Naive thymus-derived CD4-positive, alpha-beta T cell (primary cell): Measurements from ENCODE around the gene SHTN1. TPM values are rescaled to one million over a fixed set of nuclear protein-coding genes. Genes with fewer than 3 reads are reported as not detected.

Source experiments
- ATAC-seq: fragments of 150-1000 bp; cut with Tn5 transposase; 2 replicates; pipeline ENCODE4 v1.10.0; 2021; ENCODE audit warnings: mild to moderate bottlenecking, moderate library complexity
- CTCF ChIA-PET: fragments of 350-600 bp; sonication (Branson Sonifier 250); formaldehyde crosslinking; loops from one replicate; lab custom pipeline; 2021; ENCODE audit warnings: antibody characterized with exemption; lab: Charles Lee
- POLR2A ChIA-PET: fragments of 350-600 bp; sonication (Branson Sonifier 250); formaldehyde crosslinking; loops from one replicate; lab custom pipeline; 2021; ENCODE audit warnings: antibody characterized with exemption, inconsistent platforms; lab: Charles Lee
- DNase-seq, 9 donors: peaks; one replicate each; pipeline versions ENCODE4 v3.0.0 to v3.0.0-alpha.2; 2020 to 2022; ENCODE audit warnings: mixed read lengths in 1 of 9
- H3K27ac ChIP-seq: one replicate; pipeline ENCODE4 v1.7.0; 2013; ENCODE audit warnings: mild to moderate bottlenecking, low read depth, low read length, moderate library complexity
- H3K27me3 ChIP-seq, 2 donors: one replicate each; pipeline ENCODE4 v1.7.0; 2013; ENCODE audit warnings: low read length in 2 of 2, mild to moderate bottlenecking in 2 of 2, moderate library complexity in 2 of 2; ENCODE audit not compliant: control insufficient read depth in 2 of 2, insufficient read depth in 2 of 2
- H3K36me3 ChIP-seq, 3 experiments: 1 replicate in 2 of 3; 2 replicates in 1 of 3; pipeline ENCODE4 v1.7.0; 2013; ENCODE audit warnings: low read length in 3 of 3, mild to moderate bottlenecking in 3 of 3, moderate library complexity in 1 of 3; ENCODE audit not compliant: insufficient read depth in 3 of 3, control insufficient read depth in 2 of 3
- H3K4me1 ChIP-seq, 2 donors: one replicate each; pipeline ENCODE4 v1.7.0; 2013; ENCODE audit warnings: low read length in 2 of 2, mild to moderate bottlenecking in 2 of 2, moderate library complexity in 1 of 2; ENCODE audit not compliant: control insufficient read depth in 2 of 2, insufficient read depth in 2 of 2
- H3K4me3 ChIP-seq: 2 replicates; pipeline ENCODE4 v1.7.0; 2013; ENCODE audit warnings: mild to moderate bottlenecking, low read length
- H3K9me3 ChIP-seq, 3 experiments: 1 replicate in 2 of 3; 2 replicates in 1 of 3; pipeline ENCODE4 v1.7.0; 2013; ENCODE audit warnings: low read length in 3 of 3; ENCODE audit not compliant: control insufficient read depth in 2 of 3
- H3K27ac Mint-ChIP-seq, 9 donors: one replicate each; pipeline ENCODE4 v1.8.0; 2020 to 2022; ENCODE audit warnings: mixed read lengths in 9 of 9, mild to moderate bottlenecking in 8 of 9, moderate library complexity in 5 of 9, inconsistent platforms in 2 of 9
- H3K27me3 Mint-ChIP-seq, 5 donors: one replicate each; pipeline ENCODE4 v1.8.0; 2021 to 2022; ENCODE audit warnings: mixed read lengths in 5 of 5, mild to moderate bottlenecking in 1 of 5
- H3K36me3 Mint-ChIP-seq, 5 donors: one replicate each; pipeline ENCODE4 v1.8.0; 2020 to 2022; ENCODE audit warnings: mixed read lengths in 5 of 5, mild to moderate bottlenecking in 3 of 5, inconsistent platforms in 1 of 5
- H3K4me1 Mint-ChIP-seq, 7 donors: one replicate each; pipeline ENCODE4 v1.8.0; 2020 to 2022; ENCODE audit warnings: mixed read lengths in 7 of 7, mild to moderate bottlenecking in 3 of 7, inconsistent platforms in 1 of 7
- H3K4me3 Mint-ChIP-seq, 10 donors: one replicate each; pipeline ENCODE4 v1.8.0; 2020 to 2022; ENCODE audit warnings: mild to moderate bottlenecking in 10 of 10, mixed read lengths in 10 of 10, moderate library complexity in 6 of 10, inconsistent platforms in 2 of 10
- H3K9me3 Mint-ChIP-seq, 11 donors: one replicate each; pipeline ENCODE4 v1.8.0; 2020 to 2022; ENCODE audit warnings: mixed read lengths in 11 of 11, mild to moderate bottlenecking in 4 of 11, inconsistent platforms in 1 of 11, moderate library complexity in 1 of 11
- intact Hi-C, 2 donors: fragments of 100-400 bp; cut with micrococcal nuclease; formaldehyde crosslinking; loops; one replicate each; pipeline ENCODE4 v1.15.1; 2023
- polyA plus RNA-seq, 2 donors: library from polyadenylated mRNA; unstranded; fragments of 300-500 nt; fragmentation: Illumina TruSeq; gene quantifications; one replicate each; pipeline ENCODE4 v1.2.3, GENCODE V29; 2021
- total RNA-seq, 6 experiments: library from RNA in 5 of 6; stranded (reverse) in 5 of 6; gene quantifications; 1 replicate in 5 of 6; 2 replicates in 1 of 6; pipeline ENCODE4 v1.2.3 and lab custom pipeline; 2021 to 2026

Gene SHTN1
- total and polyA plus RNA-seq, 7 experiments from 2014 or later, result 0.07 to 18.3 (median 0.51) TPM; not detected in 1

DNA sequence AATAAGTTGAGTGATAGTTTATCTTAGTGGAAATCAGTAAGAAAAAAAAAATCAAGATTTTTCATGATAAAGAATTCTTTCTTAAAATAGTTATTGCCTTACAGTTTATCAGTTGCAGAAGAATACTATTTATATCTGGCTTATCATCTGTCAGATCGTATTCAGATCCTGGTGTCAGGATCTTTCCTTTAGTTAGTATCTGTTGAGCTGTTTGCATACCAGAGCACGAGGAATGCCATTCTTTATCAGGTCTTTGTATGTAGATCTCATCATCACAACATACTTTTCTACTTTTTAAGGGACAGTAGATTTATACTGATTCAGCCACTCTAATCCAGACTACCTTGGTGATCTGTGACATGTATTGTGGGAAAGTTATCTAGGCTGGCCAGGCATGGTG is 143.2 kb downstream of the SHTN1 start:
- POLR2A ChIA-PET, result no interaction called here
- H3K4me1 Mint-ChIP-seq, result no peaks in the 10 kb centered on the region
- Histone ChIP-seq H3K4me1 (no peaks in the 10 kb centered on the region), H3K9me3 (peaks cover 0 to 5% (median 0%) of the 10 kb centered on the region in 3 experiments), H3K36me3 (no peaks in the 10 kb centered on the region), H3K27ac (no peak overlapping the region), H3K27me3 (no peaks in the 10 kb centered on the region), H3K4me3 (no peak overlapping the region)
- no peak overlapping the region for H3K27ac Mint-ChIP-seq
- ATAC-seq (no peak), DNase-seq (no peak)
- H3K9me3 Mint-ChIP-seq, result peaks cover 0 to 19% (median 6%) of the 10 kb centered on the region in 11 donors
- CTCF ChIA-PET, result interaction anchor here (0.6 kb wide), 1 partner anchor 42 kb away, joined by 4 read pairs; no protein-coding TSS in a partner anchor
- H3K4me3 Mint-ChIP-seq, result no peak overlapping the region
- intact Hi-C loops, result no loop called here
- H3K27me3 Mint-ChIP-seq, result peaks cover 0 to 17% (median 3%) of the 10 kb centered on the region in 5 donors
- H3K36me3 Mint-ChIP-seq, result peaks cover 0 to 4% (median 0%) of the 10 kb centered on the region in 5 donors

DNA sequence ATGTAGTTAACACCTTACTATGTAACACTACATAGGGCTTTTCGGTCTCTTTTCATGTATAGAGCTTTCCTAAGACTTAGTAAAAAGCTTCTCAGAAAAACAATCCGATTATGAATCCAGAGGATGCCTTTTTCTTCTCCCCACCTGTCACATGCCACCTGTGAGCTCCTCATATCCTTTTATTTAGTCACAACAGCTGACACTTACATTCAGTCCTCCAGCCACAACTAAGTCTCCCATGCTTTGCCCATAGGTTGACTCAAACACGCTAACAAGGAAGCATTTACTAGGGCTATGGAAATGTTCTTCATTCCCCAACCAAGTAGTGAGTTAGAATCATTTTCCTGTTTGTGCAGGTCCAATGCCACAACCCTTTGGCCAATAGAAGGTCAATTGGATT is 147.8 kb downstream of the SHTN1 start:
- H3K4me1 Mint-ChIP-seq, result no peaks in the 10 kb centered on the region
- ChIA-PET POLR2A (no interaction called here), CTCF (no interaction called here)
- ATAC-seq, result no peak
- Histone ChIP-seq H3K27ac (no peak overlapping the region), H3K27me3 (no peaks in the 10 kb centered on the region), H3K9me3 (peaks cover 0 to 5% (median 0%) of the 10 kb centered on the region in 3 experiments), H3K36me3 (no peaks in the 10 kb centered on the region), H3K4me1 (no peaks in the 10 kb centered on the region), H3K4me3 (no peak overlapping the region)
- no peak overlapping the region for H3K27ac Mint-ChIP-seq
- peaks cover 0 to 4% (median 0%) of the 10 kb centered on the region in 5 donors for H3K36me3 Mint-ChIP-seq
- DNase-seq, result no peak
- peaks cover 0 to 20% (median 10%) of the 10 kb centered on the region in 5 donors for H3K27me3 Mint-ChIP-seq
- intact Hi-C loops, result no loop called here
- no peak overlapping the region for H3K4me3 Mint-ChIP-seq
- H3K9me3 Mint-ChIP-seq, result peaks cover 0 to 25% (median 5%) of the 10 kb centered on the region in 11 donors

DNA sequence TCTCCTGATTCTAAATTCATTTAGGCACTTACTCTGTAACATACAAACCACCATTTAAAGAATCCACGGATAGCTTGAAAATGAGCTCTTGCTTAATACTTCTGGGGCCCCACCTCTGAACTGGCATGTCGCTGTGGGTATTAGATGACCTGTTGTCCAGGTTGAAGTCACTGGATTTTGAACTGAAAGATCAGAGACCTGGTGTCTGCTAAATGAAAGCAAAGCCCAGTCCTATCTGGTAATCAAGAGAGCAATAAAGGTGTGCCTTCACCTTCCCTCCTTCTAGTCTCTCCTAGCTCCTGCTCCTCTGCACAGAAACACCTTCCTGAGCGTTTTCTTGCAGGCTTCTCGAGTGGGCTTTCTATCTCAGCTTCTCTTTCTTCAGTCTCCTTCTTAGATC is 151.3 kb downstream of the SHTN1 start:
- Histone ChIP-seq H3K4me3 (no peak overlapping the region), H3K27ac (no peak overlapping the region), H3K36me3 (no peaks in the 10 kb centered on the region), H3K27me3 (peaks cover 0 to 5% of the 10 kb centered on the region in 2 donors), H3K4me1 (peaks cover 0 to 6% of the 10 kb centered on the region in 2 donors), H3K9me3 (peaks cover 0 to 5% (median 0%) of the 10 kb centered on the region in 3 experiments)
- peaks cover 0 to 3% (median 0%) of the 10 kb centered on the region in 5 donors for H3K36me3 Mint-ChIP-seq
- POLR2A ChIA-PET, result no interaction called here
- CTCF ChIA-PET, result interaction anchor here (0.7 kb wide), 1 partner anchor 39 kb away, joined by 3 read pairs; no protein-coding TSS in a partner anchor
- intact Hi-C loops, result no loop called here
- DNase-seq, result no peak
- no peak overlapping the region for H3K4me3 Mint-ChIP-seq
- H3K27me3 Mint-ChIP-seq, result peaks cover 28 to 43% (median 35%) of the 10 kb centered on the region in 5 donors
- H3K9me3 Mint-ChIP-seq, result peaks cover 0 to 20% (median 5%) of the 10 kb centered on the region in 11 donors
- H3K4me1 Mint-ChIP-seq, result peaks cover 0 to 9% (median 5%) of the 10 kb centered on the region in 7 donors
- no peak for ATAC-seq
- H3K27ac Mint-ChIP-seq, result no peak overlapping the region

DNA sequence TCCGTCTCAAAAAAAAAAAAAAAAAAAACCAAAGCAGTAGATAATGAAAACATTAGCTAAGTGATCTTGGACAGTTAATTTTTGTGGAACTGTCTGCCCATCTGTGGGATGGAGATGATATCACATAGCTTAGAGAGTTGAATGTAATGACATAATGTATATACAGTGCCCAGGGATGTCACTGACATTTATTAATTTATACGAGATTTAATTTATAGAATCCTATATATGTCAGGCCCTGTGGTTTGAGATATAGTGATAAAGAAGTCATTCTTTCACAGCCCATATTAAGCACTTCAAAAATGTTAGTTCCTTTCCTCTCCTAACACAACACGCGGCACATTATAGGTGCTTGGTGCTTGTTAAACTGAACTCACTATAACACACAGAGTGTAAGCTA is 151.7 kb downstream of the SHTN1 start:
- H3K9me3 ChIP-seq, result peaks cover 0 to 5% (median 0%) of the 10 kb centered on the region in 3 experiments
- peaks cover 0 to 12% (median 6%) of the 10 kb centered on the region in 7 donors for H3K4me1 Mint-ChIP-seq
- ATAC-seq (no peak), DNase-seq (no peak)
- peaks cover 32 to 47% (median 38%) of the 10 kb centered on the region in 5 donors for H3K27me3 Mint-ChIP-seq
- no peak overlapping the region for H3K4me3 ChIP-seq
- intact Hi-C loops, result no loop called here
- H3K4me1 ChIP-seq, result peaks cover 0 to 6% of the 10 kb centered on the region in 2 donors
- ChIA-PET POLR2A (no interaction called here), CTCF (interaction anchor here (0.7 kb wide), 1 partner anchor 39 kb away, joined by 3 read pairs; no protein-coding TSS in a partner anchor)
- no peak overlapping the region for H3K4me3 Mint-ChIP-seq
- peaks cover 0 to 19% (median 5%) of the 10 kb centered on the region in 11 donors for H3K9me3 Mint-ChIP-seq
- H3K27ac Mint-ChIP-seq, result no peak overlapping the region
- H3K27me3 ChIP-seq, result peaks cover 0 to 5% of the 10 kb centered on the region in 2 donors
- H3K36me3 Mint-ChIP-seq, result peaks cover 0 to 3% (median 0%) of the 10 kb centered on the region in 5 donors
- no peaks in the 10 kb centered on the region for H3K36me3 ChIP-seq
- H3K27ac ChIP-seq, result no peak overlapping the region

DNA sequence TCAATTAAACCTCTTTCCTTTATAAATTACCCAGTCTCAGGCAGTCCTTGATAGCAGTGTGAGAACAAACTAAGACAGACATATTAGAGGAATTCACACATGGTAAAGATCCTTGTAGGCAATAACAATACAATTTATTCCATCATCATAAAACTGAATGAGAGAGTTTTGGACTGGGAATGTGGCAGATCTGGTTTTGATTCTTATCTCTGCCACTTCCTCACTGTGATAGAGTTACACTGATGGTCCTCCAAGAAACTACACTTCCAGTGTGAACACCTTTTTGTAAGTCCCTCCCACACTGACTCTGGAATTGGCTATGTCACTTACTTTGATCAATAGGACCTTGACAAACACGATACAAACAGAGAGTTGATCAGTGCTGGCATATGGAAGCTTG is 152.7 kb downstream of the SHTN1 start:
- peaks cover 0 to 3% (median 0%) of the 10 kb centered on the region in 5 donors for H3K36me3 Mint-ChIP-seq
- CTCF ChIA-PET, result no interaction called here
- no peak overlapping the region for H3K27ac Mint-ChIP-seq
- peaks cover 42 to 58% (median 49%) of the 10 kb centered on the region in 5 donors for H3K27me3 Mint-ChIP-seq
- no peak for ATAC-seq
- intact Hi-C loops, result no loop called here
- H3K4me1 ChIP-seq, result peaks cover 0 to 6% of the 10 kb centered on the region in 2 donors
- no peak overlapping the region for H3K27ac ChIP-seq
- H3K4me3 ChIP-seq, result no peak overlapping the region
- H3K9me3 Mint-ChIP-seq, result peaks cover 0 to 11% (median 3%) of the 10 kb centered on the region in 11 donors
- POLR2A ChIA-PET, result no interaction called here
- no peak overlapping the region for H3K4me3 Mint-ChIP-seq
- H3K36me3 ChIP-seq, result no peaks in the 10 kb centered on the region
- no peaks in the 10 kb centered on the region for H3K9me3 ChIP-seq
- peaks cover 0 to 18% (median 11%) of the 10 kb centered on the region in 7 donors for H3K4me1 Mint-ChIP-seq
- no peak for DNase-seq
- peaks cover 0 to 5% of the 10 kb centered on the region in 2 donors for H3K27me3 ChIP-seq

DNA sequence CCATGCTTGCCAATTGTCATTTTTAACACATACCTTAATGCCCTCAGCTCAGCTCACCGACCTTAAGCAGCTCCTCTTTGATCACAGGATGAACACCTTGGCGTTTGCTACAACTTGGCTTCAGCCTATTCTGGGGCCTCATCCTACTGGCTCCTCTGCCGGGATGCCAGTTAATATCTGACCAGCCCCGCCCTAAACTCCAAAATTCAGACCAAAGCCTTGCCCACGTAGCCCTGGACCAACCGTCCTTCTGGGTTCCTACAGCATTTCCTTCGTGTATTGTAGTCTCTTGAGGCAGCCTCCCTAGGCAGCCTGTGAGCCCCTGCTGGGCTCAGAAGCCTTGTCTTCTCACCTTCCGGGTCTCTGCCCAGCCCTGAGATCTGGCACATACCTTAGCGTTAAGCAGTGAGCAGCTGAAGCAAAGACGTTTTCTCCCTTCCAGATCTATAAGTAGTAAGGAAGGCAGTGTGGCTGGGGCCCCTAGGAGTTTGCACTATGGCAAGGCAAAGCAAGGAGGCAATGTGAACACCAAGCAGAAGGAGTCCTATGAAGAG is 154.9 kb downstream of the SHTN1 start:
- peaks cover 0 to 8% of the 10 kb centered on the region in 2 donors for H3K27me3 ChIP-seq
- no peak overlapping the region for H3K27ac Mint-ChIP-seq
- H3K4me3 Mint-ChIP-seq, result peak overlapping the region in 6 of 10 donors; percentile 8 to 41 (median 18)
- H3K27ac ChIP-seq, result no peak overlapping the region
- ChIA-PET POLR2A (no interaction called here), CTCF (no interaction called here)
- no peak overlapping the region for H3K4me3 ChIP-seq
- intact Hi-C loops, result no loop called here
- H3K4me1 ChIP-seq, result peaks cover 0 to 6% of the 10 kb centered on the region in 2 donors
- no peaks in the 10 kb centered on the region for H3K36me3 ChIP-seq
- no peak for DNase-seq
- no peak for ATAC-seq
- H3K9me3 Mint-ChIP-seq, result peaks cover 0 to 3% (median 0%) of the 10 kb centered on the region in 11 donors
- peaks cover 48 to 74% (median 63%) of the 10 kb centered on the region in 5 donors for H3K27me3 Mint-ChIP-seq
- H3K36me3 Mint-ChIP-seq, result peaks cover 0 to 3% (median 0%) of the 10 kb centered on the region in 5 donors
- peaks cover 0 to 18% (median 11%) of the 10 kb centered on the region in 7 donors for H3K4me1 Mint-ChIP-seq
- H3K9me3 ChIP-seq, result no peaks in the 10 kb centered on the region
